Hematopoietic multipotent progenitor cell treated with erythropoietin and hydrocortisone succinate and interleukin-3 and kit ligand, for 15 days (in vitro differentiated cells): ENCODE measurements around the gene PCNX2.
"Not testable (repeated sequence)": the region's sequence is repeated elsewhere in the genome, so short reads cannot be mapped to it uniquely, and the experiment has no call there.

Source experiments
- DNase-seq: peaks from one replicate; pipeline ENCODE4 v3.0.0-alpha.2; 2015; ENCODE audit warnings: low spot score

The PCNX2 gene

DNA sequence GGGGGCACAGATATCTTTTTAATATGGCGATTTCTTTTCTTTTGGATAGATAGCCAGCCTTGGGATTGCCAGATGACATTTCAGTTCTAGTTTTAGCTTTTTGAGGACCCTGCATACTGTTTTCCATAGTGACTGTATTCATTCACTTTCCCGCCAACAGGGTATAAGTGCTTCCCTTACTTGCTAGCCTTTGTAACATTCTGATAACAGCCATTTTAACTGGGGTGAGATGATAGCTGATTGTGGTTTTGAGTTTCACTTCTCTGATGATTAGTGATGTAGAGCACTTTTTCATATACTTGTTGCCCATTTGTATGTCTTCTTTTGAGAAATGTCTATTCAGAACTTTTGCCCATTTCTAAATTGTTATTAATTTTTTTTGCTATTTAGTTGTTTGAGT is 193.2 kb downstream of the PCNX2 start:
- no peak for DNase-seq

DNA sequence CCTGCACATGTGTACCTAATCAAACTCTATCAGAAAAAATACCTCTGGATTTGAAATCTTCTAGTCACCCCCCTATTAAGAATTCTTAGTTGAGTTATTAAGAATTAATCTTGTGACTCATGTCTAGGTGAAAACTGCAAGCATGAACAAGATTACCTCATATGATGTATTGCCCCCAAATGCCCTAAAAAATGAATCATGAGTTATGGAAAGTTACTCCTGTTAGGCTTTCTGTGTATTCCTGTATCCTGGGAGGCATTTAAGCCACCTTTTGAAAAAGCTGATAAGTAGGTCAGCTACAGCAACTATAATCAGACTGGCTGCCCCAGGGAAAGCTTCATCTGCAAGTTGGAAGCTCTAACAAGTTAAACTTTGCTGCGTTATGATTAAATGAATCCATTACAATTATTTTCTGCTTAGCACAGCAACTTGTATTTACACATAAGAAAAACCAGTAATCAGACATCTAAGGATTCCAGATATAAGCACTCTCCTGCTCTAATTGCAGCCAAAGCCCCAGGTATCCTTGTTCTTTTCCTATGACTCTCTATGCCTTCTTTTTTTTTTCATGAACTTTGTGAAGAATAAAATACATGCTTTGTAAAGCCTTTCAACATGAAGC is 197.5 kb downstream of the PCNX2 start:
- no peak for DNase-seq

DNA sequence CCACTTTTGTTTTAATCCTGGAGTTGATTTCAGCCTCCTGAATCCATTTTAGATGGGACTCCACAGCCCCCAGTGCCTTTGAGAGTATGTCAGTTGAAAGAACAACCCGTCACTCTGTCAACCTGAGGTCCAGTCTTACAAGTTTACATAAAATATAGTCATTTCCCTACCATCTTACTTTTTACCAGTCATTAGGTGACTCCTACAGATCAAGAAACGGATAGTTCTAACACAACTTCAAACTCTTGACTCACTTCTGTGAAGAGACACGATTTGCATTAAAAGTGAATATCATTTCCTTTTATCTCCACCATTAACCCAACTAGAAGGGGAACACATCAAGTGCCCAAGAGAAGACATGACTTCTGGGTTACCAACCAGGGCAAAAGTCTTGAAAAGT is 198.0 kb downstream of the PCNX2 start:
- no peak for DNase-seq

DNA sequence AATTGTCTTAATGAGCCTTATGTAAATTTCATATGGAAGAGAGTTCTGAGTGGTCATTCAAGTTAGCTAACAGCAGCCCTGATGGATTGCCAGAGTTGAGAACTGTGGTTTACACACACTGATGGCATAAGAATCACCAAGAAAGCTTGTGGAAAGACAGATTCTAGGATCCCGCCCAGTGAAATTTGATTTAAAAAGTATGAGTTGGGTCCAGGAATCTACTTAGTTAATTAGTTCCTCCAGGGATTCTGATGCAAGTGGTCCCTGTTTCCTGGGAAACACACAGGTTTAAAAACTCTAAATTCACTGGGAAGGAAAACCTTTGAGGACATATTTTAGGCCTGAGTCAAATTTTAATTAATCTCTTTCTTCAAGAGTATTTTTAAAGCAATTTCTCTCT is 200.8 kb downstream of the PCNX2 start:
- DNase-seq, result no peak

DNA sequence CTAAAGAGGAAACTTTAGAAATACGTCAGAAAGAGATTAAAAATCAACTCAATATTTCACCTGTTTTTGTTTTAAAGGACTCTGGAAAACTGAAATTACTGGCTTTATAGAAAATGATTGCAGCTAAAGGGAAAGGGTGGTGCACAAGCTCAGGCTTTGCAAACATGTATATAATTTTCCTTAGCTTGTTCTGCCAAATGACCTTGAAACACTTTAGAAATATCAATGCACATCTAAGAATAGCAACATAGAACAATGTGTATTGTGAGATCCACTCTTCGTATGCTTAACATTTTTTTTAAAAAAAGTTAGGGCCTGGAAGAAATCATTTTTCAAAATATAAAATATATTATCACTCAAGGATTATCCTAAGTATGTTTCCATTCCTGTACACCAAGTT is 201.3 kb downstream of the PCNX2 start:
- no peak for DNase-seq

DNA sequence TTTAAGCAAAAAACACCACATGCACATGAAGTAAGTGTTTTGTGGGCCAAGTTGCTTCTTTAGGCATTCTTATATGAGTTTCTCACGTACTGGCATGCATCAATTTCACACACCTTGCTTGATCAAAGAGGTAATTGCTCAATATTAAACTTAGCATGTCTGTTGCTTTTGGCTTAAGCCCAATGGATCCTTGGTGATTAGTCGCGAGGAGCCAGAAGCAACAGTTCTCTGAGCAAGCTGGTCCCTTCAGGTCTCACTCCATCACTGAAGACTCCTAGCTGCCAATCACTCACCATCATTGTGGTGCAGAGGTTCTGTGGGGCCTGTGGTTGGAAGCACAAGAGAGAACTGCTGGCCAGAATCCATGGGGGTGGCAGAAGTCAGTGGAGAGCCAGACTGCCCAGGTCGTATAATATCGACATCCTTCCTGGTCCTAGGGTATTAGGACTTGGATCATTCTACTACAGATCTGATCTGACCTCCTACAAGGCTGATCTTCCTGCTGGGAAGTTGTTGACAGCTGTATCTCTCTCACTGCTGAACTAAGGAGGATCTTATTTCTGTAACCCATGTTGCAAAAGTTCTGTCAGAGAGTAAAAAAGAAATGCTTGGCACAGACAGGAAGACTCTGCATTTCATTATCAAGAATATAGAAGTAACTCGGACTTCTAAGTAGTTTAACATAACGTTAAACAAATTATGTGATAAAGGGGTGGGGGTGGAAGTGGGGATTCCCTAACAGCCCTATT is 204.6 kb downstream of the PCNX2 start:
- no peak for DNase-seq

DNA sequence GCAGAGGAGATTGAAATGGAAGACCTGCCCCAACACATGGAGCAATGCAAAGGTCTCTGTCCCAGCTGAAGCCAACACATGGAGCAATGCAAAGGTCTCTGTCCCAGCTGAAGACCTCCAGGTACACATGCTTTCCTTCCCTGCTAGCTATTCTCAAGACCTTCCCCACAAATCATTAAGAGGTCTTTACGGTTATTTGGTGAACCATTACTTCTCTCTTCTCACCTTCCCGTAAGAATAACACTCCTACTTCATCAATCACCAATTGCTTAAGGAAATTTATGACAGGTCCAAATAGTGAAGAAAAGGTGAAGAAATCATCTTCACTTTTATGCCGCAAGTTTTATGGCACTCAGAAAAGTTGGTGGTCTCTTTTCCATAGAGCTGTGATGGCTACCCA is 206.3 kb downstream of the PCNX2 start:
- DNase-seq, result no peak

DNA sequence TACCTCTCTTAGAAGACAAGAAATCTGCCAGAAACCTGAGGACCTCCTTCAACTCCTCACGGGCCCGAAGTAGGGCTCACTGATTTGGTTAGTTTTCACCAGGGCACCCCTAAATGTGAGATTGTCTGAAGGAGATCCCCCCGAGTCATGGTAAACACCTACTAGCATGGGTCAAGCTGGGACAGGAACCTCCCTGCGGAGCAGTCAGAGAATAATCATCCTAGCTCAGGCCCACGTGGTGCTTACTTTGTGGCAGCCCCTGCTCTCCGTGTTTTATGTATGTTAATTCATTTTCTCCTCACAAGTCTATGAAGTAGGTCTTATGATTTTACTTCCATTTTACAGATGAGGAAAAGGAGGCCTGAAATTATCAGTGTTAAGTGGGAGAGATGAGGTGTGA is 206.9 kb downstream of the PCNX2 start:
- DNase-seq, result no peak

DNA sequence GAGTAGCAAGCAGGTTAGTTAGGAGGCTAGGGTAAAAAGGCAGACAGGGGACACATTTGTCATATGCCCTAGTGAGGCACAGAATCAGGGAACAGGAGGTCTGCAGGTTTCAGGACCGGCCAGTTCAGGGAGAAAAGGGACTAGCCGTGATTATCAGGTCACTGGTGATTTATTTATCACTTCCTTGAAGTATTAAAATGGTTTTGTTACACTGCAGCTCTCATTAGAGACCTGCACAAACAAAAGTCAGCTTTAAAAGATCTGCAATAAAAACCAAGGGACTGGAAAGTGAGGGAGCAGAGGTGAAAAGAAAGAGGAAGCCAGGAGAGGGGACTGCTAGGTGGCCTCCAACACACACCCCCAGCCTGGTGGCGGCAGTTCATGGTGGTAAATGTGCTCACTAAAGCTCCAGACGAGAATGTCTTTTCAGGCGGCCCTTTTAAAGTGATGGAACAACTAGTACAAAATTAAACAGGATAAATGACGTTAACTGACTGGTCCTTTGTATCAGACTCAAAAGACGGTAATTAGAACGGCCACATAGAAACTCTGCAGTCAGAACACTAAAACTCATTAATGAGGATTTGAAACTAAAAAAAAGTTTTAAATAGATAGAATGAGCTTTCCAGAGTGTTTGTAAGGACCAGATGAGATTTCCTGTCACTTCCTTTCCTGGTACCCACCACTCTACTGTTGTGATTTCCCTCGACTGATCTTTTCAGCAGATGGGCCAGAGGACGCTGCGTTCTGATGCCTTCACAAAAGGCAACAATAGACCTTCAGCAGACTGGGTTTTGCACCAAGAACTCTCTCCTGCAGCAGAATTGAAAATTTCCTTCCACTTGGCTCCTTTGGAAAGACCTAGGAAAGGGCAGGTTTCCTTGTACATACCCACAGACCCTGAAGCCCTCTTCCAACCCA is 208.3 kb downstream of the PCNX2 start:
- no peak for DNase-seq

DNA sequence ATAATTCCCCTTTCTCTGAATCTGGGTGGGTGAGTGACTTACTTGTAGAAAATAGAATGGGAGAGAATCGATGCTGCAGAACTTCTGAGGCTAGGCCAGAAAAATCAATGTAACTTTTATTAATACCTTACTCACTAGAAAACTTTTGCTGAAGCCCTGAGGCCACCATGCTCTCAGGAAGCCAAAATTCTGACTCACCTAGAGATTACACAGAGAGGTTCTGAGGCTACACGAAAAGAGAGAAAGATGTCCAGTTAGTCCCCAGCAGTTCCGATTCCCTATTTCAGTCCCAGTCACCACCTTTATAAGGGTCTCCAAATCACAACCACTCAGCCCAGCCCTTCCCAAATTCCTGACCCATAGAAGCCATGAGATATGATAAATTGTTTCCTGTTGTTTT is 210.0 kb downstream of the PCNX2 start:
- DNase-seq, result no peak

DNA sequence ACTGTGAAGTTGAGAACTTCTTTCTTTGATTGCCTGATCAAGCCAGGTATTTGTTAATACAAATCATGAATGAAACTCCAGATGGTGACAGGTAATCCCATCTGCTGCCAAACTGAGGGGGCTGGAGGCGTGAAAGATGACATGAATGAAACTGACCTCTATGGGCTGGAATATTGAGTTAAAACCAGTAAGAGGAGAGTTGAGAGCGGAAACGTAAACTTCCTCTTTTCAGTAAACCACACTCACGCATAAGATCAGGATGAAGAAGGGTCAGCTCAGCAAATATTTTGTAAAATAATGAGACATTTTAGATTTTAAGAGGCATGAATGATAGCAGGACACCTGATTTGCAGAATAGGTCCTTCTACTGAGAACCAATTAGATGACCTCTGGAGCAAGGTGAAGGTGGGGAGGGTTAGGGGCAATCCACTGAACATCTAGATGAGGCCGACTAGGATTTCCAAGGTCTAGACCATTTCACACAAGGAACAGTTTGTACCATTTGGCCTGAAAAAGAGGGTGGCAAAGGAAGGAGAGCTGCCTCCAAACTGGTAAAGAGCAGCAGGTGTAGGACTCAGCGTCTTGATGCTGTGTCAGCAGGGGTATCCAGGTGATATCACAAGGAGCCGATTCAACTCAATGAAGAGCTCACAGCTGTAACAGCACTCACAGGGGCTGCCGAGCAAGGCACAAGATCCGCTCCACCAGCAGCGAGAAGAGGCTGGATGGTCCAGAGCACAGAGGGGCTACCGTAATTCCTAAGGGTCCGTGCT is 212.6 kb downstream of the PCNX2 start:
- DNase-seq, result no peak

DNA sequence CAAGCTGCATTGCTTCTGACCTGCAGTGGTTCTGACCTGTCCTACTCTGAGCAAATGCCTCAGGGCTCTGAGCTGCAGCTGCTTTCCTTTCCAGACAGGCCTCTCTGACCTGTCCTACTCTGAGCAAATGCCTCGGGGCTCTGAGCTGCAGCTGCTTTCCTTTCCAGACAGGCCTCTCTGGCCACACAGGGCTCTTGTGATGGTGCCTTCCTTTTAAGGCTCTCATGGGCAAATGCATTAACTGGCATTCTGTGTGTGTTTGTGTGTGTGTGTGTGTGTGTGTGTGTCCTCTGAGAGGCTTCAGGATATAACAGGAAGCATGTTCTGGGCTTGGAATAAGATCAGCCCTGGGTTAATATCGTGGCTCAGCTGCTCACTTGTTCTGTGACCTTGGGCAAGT is 213.8 kb downstream of the PCNX2 start:
- DNase-seq, result no peak

DNA sequence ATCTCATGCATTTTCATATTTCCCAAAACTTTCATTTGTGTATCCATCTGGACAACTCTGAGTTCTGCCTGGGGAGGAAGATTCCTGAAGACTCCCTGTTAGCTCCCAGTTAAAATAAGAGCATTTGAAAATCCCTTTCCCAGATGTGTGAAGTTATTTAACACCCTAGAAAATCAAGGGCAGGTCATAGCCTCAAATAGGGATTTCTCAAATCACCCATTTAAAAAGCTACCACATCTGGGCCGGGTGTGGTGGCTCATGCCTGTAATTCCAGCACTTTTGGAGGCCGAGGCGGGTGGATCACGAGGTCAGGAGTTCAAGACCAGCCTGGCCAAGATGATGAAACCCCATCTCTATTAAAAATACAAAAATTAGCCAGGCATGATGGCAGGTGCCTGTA is 214.7 kb downstream of the PCNX2 start:
- not testable (repeated sequence) for DNase-seq

DNA sequence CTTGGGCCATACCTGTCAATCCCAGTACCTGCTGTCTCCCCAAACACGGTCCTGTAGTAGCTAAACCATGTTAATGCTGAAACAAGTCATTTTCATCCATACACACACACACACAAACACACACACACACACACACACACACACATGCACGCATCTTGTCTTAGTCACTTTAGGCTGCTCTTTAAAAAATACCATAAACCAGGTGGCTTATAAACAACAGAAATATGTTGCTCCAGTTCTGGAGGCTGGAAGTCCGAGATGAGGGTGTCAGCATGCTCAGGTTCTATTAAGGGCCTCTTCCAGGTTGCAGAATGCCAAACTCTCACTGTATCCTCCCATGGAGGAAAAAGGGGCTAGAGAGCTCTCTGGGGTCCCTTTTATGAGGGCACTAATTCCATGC is 215.2 kb downstream of the PCNX2 start:
- DNase-seq, result no peak

DNA sequence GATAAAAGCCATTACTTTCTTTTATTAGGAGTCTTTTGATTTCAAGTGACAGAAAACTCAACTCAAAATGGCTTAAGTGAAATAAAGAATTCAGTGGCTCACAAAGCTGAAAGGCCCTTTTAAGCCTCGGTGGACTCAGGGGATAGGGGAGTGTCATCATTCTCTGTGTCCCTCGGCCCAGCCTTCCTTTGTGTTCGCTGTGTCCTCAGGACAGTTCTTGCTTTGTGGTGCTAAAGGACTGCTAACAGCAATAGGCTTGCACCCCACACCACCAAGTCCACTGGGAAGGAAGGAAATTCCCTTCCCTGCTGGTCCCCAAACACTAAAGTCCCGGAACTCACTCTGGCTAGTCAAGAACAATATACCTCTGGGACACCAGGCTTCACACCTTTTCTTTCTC is 216.0 kb downstream of the PCNX2 start:
- no peak for DNase-seq

DNA sequence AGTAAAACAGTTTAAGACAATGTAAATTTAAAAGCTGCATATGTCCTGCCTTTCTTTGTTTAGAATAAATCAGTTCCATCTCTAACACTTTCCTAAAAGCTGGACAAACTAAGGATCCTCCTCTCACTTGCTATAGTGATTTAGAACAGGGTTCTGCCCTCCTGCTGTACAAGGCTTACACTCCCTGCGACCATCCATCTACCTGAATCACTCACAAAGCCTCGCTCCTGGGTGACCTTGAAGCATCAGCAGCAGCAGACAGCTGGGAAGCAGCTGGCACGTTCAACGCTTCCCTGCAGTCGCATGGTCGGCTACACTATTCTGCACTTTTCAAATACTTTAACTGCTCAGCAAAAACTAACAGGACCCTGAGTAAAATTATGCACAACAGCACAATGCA is 217.1 kb downstream of the PCNX2 start:
- DNase-seq, result no peak

DNA sequence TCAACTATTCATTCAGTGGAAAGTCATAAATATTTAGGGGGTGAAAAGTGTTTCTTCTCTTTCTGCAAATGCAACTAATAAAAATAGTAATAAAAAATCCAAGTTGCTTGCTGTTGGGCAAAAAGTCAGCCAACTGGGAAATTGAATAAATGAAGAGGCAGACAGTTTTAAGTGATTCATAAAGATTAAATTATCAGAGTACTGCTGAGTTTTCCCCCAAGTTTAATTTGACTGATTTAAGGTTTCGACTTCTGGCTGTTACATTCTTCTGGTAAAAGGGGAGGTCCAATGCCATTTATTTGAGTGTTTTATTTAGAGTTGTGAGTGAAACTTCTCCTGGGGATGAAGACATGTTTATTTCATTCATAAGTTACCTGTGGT is 219.6 kb downstream of the PCNX2 start:
- no peak for DNase-seq

DNA sequence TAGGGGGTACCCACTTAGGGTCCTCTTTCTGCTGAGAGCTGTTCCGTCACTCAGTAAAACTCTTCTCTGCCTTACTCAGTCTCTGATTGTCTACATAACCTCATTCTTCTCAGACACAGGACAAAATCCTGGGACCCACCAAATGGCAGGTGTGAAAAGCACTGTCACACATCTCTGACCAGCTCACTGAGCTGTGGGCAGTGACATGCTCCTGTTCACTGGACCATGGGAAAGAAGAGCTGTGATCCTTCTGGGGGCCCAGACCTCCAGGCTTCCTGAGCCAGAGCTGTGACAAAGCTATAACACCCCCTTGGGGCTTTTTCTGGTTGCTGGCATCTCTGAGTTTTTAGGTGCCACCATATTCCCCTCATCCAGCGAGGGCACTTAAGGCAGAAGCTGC is 229.4 kb downstream of the PCNX2 start:
- DNase-seq, result no peak

DNA sequence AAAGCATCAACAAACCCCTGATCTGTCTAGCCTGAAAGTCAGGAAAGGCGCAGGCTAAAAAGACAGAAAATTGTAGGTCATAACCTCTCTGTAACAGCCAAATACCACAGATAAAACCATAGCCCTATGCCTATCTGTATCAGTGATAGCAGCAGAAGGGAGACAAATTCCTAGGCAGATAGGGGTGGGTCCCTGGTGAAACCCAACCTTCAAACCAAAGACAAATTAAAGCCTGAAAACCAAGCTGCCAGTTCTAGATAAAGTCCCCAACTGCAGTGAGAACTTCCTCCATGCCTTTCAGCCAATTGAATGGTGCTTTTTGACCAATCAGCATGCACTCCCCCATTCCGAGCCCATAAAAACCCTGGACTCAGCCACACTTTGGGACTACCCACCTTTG is 229.8 kb downstream of the PCNX2 start:
- no peak for DNase-seq

DNA sequence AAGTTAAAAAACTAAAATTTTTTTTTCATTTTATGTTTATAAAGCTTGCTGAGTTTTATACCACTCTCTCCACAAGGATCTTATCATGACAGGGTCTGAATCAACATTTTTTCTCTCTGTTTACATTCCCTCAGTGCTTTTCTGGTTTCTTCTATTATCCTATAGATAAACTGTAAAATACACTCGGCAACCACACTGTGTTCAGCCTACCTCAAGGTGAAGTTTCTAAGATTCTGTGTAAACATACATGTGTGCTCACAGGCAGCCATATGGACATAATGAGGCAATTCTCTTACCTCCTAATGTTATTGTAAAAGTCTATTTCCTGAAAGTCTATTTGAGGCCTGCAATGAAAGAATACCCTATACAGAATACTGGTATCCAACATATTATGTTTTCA is 230.5 kb downstream of the PCNX2 start:
- DNase-seq, result no peak

DNA sequence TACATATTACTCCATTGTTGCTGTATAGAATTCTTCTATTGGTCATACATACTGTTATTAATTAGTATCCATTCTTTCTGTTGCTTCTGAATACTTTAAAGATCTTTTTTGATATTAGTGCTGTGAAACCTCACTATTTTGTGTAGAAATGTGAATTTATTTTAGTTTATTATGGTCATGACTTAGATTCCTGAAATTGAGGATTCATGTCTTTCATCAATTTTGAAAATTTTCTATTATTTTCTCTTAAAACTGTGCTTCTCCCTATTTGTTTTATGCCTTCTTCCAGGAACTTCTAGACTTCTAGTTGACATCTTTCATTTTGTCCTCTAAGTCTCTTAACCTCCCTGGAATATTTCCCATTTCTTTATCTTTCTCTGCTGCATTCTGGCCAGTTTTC is 232.1 kb downstream of the PCNX2 start:
- no peak for DNase-seq

DNA sequence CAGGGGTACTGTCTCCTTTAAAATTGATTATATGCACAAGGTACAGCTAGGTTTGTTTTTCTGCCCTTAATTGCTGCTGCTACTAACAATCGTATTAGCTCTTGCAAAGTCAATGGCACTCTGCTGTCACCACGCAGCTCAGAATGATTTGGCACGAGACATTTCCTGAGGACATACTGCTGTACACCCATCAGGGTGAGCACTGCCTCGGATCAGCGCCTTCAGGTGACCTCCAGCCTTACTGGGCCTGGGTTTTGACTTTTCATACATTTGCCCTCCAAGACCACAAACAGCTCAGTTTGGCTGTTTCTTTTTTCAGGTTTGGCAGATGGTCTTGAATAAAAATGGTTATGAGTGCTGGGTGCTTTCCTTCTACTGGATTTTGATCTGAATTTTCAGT is 234.3 kb downstream of the PCNX2 start:
- DNase-seq, result no peak
